B cell (primary cell): Measurements from ENCODE around the gene SERPINF2.

ENCODE experiments used
- CTCF ChIP-seq: fragments of 200-600 bp; IDR thresholded peaks from one replicate; pipeline ENCODE4 v1.8.0; 2022; ENCODE audit warnings: antibody characterized with exemption, mild to moderate bottlenecking
- EZH2 ChIP-seq: IDR thresholded peaks from 2 replicates; pipeline ENCODE4 v1.6.1; 2012; ENCODE audit warnings: borderline replicate concordance, low read depth, mild to moderate bottlenecking, moderate library complexity, low read length; ENCODE audit not compliant: insufficient read depth, poor library complexity, severe bottlenecking

- TF ChIP-seq CTCF (no peak), EZH2 (no peak)
Measured at GRCh38 chr17:1716076-1716911, 26.4 kb upstream of the SERPINF2 start.
